ENCODE data around the gene PFN3.

Gene PFN3

DNA sequence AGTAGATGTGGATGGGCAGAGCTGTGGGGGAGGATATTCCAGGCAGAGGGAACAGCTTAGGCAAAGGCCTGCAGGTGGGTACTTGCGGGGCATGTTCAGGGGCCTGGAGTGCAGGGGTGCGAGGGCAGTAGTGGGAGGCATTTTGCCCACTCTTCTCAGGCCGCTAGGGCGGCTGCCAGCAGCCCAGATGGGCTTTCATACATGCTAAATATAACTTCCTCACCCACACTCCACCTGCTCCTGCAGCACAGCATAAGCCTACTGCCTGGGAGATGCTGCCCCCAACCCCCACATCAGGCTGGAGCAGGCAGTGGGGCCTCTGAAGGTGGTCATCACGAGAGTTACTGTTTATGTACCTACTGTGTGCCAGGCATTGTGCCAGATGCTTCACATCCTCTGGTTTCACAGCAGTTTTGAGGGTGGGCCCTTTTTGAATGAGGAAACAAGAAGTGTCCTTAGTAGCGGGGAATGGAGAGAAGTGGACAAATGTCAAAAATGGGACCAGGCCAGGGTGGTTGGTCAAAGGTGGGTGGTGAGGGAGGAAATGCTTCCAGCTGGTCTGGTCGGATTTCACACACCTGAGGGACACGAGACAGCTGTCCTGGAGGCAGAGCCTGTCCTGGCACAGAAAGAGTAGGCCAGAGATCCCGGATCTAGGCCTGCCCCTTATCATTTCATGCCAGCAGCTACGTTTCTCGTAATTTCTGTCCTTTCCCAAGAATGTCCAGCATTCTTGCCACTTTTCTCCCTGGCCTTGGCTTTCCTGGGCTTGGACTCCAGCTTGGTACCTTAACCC, 30.6 kb downstream of the PFN3 start:
- TF ChIP-seq CTCF (IDR thresholded peaks at IDR 0.05; ENCODE audit: insufficient read depth, low read depth, low read length, missing control alignments), result no peak
- no peak for DNase-seq (ENCODE audit: low read depth)
- H3K4me3 ChIP-seq (ENCODE audit: low read depth, low read length), result no peak overlapping the region

DNA sequence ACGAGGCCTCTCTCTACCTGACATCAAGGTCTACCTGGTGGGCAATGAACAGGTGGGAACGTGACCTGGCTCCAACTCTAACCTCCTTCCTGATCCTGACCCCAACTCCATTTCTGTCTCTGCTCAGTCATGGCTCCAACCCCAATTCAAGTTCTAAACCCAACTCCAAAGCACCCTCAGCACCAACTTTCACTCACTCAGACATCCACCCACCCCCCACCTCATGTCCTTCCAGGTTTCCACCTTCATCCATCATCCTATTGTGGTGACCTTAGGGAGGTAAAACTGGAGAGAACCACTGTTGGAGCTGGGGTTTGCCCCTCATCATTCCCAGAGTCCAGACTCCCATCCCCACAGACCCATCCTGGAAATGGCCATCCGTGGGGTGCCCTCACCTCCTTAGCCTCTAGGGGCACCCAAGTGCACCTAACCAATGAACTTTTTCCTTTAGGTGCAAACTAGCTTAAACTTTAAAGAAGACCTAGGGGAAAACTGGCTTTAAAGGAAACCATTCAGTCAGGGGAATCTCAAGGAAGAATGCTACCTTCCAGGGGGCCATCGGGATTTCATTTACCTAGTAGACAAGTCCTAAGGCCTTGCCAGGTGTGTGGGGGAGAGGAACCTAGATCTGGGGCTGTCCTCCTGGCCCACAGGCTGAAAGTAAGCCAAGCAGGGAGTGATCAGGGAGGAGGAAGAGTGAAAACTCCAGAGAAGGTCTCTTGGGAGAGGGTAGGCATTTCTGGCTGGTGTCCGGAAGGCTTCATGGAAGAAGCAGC, 31.4 kb downstream of the PFN3 start:
- peak; percentile 46 for DNase-seq (ENCODE audit: low read depth)
- TF ChIP-seq CTCF (IDR thresholded peaks at IDR 0.05; ENCODE audit: insufficient read depth, low read depth, low read length, missing control alignments), result peak; percentile 76
- H3K4me3 ChIP-seq (ENCODE audit: low read depth, low read length), result no peak overlapping the region

DNA sequence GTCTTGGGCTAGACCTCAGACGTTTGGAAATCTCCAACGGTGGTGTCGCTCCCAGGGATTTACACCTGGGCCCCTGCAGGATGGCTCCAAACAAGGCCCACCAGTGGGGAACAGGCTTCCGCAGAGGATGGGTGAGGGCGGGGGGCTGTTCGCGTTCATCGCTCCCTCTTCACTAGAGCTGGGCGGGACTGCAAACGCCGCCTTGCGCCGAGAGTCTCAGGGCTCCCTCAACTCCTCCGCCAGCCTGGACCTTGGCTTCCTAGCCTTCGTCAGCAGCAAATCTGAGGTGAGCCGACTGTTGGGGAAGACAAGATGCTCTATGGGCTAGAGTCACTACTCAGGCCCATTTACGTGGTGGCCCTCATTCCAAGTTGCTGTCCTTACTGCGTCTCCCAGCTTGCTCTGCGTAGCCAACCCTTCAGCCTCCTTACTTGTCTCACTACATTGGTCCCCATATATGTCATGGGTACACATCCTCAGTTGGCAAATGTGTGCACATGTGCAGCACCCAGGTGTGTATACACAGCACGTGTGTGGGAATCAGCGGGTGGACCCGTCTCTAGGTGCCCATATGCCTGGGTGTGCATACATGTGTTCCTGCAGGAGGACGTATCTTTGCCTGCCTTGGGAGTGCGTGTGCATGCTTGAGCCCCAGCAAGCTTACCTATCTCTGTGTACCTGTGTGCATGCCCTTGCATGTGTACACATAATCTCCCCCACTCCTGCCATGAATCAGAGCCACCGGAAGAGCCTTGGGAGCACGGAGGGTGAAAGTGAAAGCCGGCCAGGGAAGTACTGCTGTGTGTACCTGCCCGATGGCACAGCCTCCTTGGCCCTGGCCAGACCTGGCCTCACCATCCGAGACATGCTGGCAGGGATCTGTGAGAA, 32.2 kb downstream of the PFN3 start:
- no peak for TF ChIP-seq CTCF (IDR thresholded peaks at IDR 0.05; ENCODE audit: insufficient read depth, low read depth, low read length, missing control alignments)
- DNase-seq (ENCODE audit: low read depth), result peak; percentile 51
- no peak overlapping the region for H3K4me3 ChIP-seq (ENCODE audit: low read depth, low read length)

- no peak for TF ChIP-seq CTCF (IDR thresholded peaks at IDR 0.05; ENCODE audit: insufficient read depth, low read depth, low read length, missing control alignments)
- DNase-seq (ENCODE audit: low read depth), result no peak
- H3K4me3 ChIP-seq (ENCODE audit: low read depth, low read length), result no peak overlapping the region
Observed at GRCh38 chr5:177367323-177367848, 33.1 kb downstream of the PFN3 start.

- no peak overlapping the region for H3K4me3 ChIP-seq (ENCODE audit: low read depth, low read length)
- no peak for TF ChIP-seq CTCF (IDR thresholded peaks at IDR 0.05; ENCODE audit: insufficient read depth, low read depth, low read length, missing control alignments)
- no peak for DNase-seq (ENCODE audit: low read depth)
Observed at GRCh38 chr5:177366528-177367322, 33.7 kb downstream of the PFN3 start.

Data from GM12865 (cell line).